Measurements from ENCODE around the gene KDM2A.
"Not testable (repeated sequence)": the region's sequence is repeated elsewhere in the genome, so short reads cannot be mapped to it uniquely, and the experiment has no call there.

Gene KDM2A

GRCh38 chr11:67178421-67178820 is 59.4 kb downstream of the KDM2A start:
- TF ChIP-seq, protein P1, sequence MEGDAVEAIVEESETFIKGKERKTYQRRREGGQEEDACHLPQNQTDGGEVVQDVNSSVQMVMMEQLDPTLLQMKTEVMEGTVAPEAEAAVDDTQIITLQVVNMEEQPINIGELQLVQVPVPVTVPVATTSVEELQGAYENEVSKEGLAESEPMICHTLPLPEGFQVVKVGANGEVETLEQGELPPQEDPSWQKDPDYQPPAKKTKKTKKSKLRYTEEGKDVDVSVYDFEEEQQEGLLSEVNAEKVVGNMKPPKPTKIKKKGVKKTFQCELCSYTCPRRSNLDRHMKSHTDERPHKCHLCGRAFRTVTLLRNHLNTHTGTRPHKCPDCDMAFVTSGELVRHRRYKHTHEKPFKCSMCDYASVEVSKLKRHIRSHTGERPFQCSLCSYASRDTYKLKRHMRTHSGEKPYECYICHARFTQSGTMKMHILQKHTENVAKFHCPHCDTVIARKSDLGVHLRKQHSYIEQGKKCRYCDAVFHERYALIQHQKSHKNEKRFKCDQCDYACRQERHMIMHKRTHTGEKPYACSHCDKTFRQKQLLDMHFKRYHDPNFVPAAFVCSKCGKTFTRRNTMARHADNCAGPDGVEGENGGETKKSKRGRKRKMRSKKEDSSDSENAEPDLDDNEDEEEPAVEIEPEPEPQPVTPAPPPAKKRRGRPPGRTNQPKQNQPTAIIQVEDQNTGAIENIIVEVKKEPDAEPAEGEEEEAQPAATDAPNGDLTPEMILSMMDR (IDR thresholded peaks at IDR 0.05; ENCODE audit: control insufficient read depth, insufficient read depth, low read depth, low read length, missing control alignments), result no peak
- H3K4me3 ChIP-seq (ENCODE audit: control insufficient read depth, low read depth, low read length), result no peak overlapping the region

DNA sequence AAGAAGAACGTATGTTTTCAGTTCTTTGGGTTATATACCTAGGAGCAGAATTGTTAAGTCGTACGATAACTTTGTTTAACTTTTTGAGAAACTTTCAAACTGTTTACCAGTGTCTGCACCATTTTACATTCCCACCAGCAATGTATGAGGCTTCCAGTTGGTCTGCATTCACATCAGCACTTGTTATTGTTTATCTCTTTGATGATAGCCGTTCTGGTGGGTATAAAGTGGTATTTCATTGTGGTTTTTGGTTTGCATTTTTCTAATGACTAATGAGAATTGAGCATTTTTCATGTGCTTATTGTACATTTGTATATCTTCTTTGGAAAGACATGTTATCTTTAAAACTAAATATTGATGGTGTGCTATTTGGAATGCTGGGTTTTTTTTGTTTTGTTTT is 59.8 kb downstream of the KDM2A start:
- DNase-seq (ENCODE audit: low read depth), result no peak
- no peak overlapping the region for H3K4me3 ChIP-seq (ENCODE audit: control insufficient read depth, low read depth, low read length)
- TF ChIP-seq, protein P1 (IDR thresholded peaks at IDR 0.05; ENCODE audit: control insufficient read depth, insufficient read depth, low read depth, low read length, missing control alignments), result no peak

More at GRCh38 chr11:67178421-67178820, 59.4 kb downstream of the KDM2A start:
- no peak for DNase-seq (ENCODE audit: low read depth)

- TF ChIP-seq, protein P1 (IDR thresholded peaks at IDR 0.05; ENCODE audit: control insufficient read depth, insufficient read depth, low read depth, low read length, missing control alignments), result no peak
- DNase-seq (ENCODE audit: low read depth), result no peak
- H3K4me3 ChIP-seq (ENCODE audit: control insufficient read depth, low read depth, low read length), result no peak overlapping the region
Measured at GRCh38 chr11:67179892-67180490, 60.9 kb downstream of the KDM2A start.

DNA sequence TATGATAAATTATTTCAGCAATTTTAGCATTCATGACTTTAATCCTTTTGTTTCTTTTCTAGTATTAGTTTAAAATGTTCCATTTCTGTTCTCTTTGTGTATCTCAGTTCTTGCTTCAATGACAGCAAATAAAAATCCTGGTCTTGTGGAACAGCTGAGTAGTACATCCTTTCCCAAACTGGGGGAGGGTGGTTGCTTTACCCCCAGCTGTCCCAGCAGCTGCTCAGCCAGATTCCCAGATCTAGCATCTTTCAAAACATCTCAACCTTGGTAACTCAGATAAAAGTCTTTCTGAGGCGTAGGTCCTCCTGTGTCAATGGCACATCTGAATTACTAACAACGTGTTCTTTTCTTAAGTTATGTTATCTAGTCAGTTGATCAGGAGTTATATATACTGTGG is 75.0 kb downstream of the KDM2A start:
- TF ChIP-seq, protein P1 (IDR thresholded peaks at IDR 0.05; ENCODE audit: control insufficient read depth, insufficient read depth, low read depth, low read length, missing control alignments), result no peak
- no peak overlapping the region for H3K4me3 ChIP-seq (ENCODE audit: control insufficient read depth, low read depth, low read length)
- DNase-seq (ENCODE audit: low read depth), result no peak

DNA sequence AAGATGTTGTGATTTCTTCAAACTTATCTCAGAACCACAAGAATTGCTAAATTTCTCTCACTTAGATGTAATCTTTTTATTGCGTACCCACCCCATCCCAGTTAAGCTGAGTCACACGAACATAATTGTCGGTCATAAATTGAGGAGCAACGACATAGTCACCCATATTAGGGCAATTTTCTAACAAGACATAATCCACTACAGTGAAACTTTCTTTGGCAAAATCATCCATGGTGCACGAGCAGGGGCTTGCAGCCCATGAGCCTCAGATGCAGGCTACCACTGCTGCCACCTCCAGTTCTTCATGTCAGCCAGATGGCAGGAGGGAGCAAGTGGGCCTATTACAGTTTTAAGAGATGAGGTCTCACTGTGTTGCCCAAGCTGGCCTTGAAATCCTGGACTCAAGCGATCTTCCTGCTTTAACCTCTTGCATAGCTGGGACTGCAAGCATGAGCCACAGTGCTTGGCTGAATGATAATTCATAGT is 77.0 kb downstream of the KDM2A start:
- peak; percentile 88 for DNase-seq (ENCODE audit: low read depth)
- TF ChIP-seq, protein P1 (IDR thresholded peaks at IDR 0.05; ENCODE audit: control insufficient read depth, insufficient read depth, low read depth, low read length, missing control alignments), result peak; percentile 24

GRCh38 chr11:67197606-67198005 is 78.5 kb downstream of the KDM2A start:
- H3K4me3 ChIP-seq (ENCODE audit: control insufficient read depth, low read depth, low read length), result no peak overlapping the region
- DNase-seq (ENCODE audit: low read depth), result no peak
- TF ChIP-seq, protein P1 (IDR thresholded peaks at IDR 0.05; ENCODE audit: control insufficient read depth, insufficient read depth, low read depth, low read length, missing control alignments), result no peak

More for the DNA sequence above, 77.0 kb downstream of the KDM2A start:
- no peak overlapping the region for H3K4me3 ChIP-seq (ENCODE audit: control insufficient read depth, low read depth, low read length)

DNA sequence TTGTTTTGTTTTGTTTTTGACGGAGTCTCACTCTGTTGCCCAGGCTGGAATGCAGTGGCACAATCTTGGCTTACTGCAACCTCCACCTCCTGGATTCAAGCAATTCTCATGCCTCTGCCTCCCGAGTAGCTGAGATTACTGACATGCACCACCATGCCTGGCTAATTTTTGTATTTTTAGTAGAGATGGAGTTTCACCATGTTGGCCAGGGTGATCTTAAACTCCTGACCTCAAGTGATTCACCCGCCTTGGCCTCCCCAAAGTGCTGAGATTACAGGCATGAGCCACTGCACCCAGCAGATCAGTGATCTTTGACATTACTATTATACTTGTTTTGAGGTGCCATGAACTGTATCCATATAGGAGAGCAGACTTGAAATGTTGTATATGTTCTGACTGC is 79.7 kb downstream of the KDM2A start:
- not testable (repeated sequence) for H3K4me3 ChIP-seq (ENCODE audit: control insufficient read depth, low read depth, low read length); DNase-seq (ENCODE audit: low read depth)
